ENCODE results near the gene ELOVL6.
A peak's percentile ranks its signal among the peaks of the same experiment; 100 is the strongest.
"Not testable (repeated sequence)": the region's sequence is repeated elsewhere in the genome, so short reads cannot be mapped to it uniquely, and the experiment has no call there.

Gene ELOVL6

GRCh38 chr4:110073053-110073845 is 125.2 kb downstream of the ELOVL6 start:
- DNase-seq, result no peak

- DNase-seq, result no peak
These were observed 126.9 kb downstream of the ELOVL6 start for GRCh38 chr4:110071466-110071865.

- DNase-seq, result no peak
These were observed 130.2 kb downstream of the ELOVL6 start for GRCh38 chr4:110068248-110068647.

- DNase-seq, result no peak
These were observed 133.5 kb downstream of the ELOVL6 start for GRCh38 chr4:110064934-110065333.

- DNase-seq, result no peak
These were observed 134.1 kb downstream of the ELOVL6 start for GRCh38 chr4:110064295-110064694.

GRCh38 chr4:110062166-110062565 is 136.2 kb downstream of the ELOVL6 start:
- DNase-seq, result no peak

- DNase-seq, result no peak
These were observed 137.3 kb downstream of the ELOVL6 start for GRCh38 chr4:110061076-110061475.

- DNase-seq, result no peak
These were observed 138.7 kb downstream of the ELOVL6 start for GRCh38 chr4:110059556-110060191.

GRCh38 chr4:110058677-110059076 is 139.7 kb downstream of the ELOVL6 start:
- no peak for DNase-seq

- peak; percentile 7 for DNase-seq
These were observed 143.2 kb downstream of the ELOVL6 start for GRCh38 chr4:110055158-110055768.

- peak; percentile 34 for DNase-seq
These were observed 148.2 kb downstream of the ELOVL6 start for GRCh38 chr4:110049951-110050925.

GRCh38 chr4:110046588-110047049 is 151.8 kb downstream of the ELOVL6 start:
- DNase-seq, result no peak

GRCh38 chr4:110042545-110043517 is 155.6 kb downstream of the ELOVL6 start:
- DNase-seq, result no peak

- no peak for DNase-seq
These were observed 156.7 kb downstream of the ELOVL6 start for GRCh38 chr4:110041735-110042134.

GRCh38 chr4:110039164-110039563 is 159.3 kb downstream of the ELOVL6 start:
- DNase-seq, result not testable (repeated sequence)

- no peak for DNase-seq
These were observed 164.4 kb downstream of the ELOVL6 start for GRCh38 chr4:110034026-110034393.

- no peak for DNase-seq
These were observed 164.9 kb downstream of the ELOVL6 start for GRCh38 chr4:110033355-110034025.

GRCh38 chr4:110032603-110033002 is 165.8 kb downstream of the ELOVL6 start:
- DNase-seq, result no peak

- DNase-seq, result no peak
These were observed 172.7 kb downstream of the ELOVL6 start for GRCh38 chr4:110025718-110026117.

GRCh38 chr4:110025056-110025455 is 173.4 kb downstream of the ELOVL6 start:
- no peak for DNase-seq

- DNase-seq, result no peak
These were observed 176.0 kb downstream of the ELOVL6 start for GRCh38 chr4:110022457-110022856.
